ENCODE measurements around the gene WWC1.

Gene WWC1

DNA sequence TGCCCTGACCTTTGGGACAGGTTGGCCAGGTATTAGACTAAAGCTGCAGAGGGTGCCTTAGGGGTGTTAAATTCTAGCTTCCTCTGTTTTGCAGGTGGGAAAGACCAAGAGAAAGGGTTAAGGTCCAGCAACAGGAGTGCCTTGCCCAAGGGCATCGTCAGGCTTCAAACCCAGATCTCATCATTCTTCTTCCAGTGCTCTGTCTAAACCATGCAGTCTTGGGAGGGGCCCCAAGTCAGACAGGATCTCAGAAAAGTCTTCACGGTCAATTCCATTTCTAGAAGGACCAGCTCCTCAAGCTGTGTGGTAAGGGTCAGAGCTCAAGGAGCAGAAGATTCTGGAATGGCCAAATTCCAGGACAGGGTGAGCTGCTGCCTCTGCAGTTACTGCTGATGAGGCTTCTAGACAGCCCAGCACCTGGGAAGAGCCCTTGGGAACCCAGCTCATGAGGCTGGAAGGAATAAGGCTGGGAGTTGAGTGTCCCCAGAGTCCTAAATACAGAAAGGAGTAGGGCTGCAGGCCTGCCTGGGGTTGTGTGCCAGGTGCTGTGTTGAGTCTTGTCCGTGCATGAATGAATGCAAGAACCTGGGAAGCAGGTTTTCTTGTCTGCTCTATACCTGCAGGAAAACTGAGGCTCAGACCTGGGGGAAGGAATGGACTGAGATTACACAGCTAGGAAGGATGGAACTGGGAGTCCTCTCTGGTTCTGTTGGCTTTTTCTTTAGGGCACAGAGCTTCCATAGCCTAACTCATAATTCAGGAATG is 69.3 kb downstream of the WWC1 start:
- no peak for DNase-seq

DNA sequence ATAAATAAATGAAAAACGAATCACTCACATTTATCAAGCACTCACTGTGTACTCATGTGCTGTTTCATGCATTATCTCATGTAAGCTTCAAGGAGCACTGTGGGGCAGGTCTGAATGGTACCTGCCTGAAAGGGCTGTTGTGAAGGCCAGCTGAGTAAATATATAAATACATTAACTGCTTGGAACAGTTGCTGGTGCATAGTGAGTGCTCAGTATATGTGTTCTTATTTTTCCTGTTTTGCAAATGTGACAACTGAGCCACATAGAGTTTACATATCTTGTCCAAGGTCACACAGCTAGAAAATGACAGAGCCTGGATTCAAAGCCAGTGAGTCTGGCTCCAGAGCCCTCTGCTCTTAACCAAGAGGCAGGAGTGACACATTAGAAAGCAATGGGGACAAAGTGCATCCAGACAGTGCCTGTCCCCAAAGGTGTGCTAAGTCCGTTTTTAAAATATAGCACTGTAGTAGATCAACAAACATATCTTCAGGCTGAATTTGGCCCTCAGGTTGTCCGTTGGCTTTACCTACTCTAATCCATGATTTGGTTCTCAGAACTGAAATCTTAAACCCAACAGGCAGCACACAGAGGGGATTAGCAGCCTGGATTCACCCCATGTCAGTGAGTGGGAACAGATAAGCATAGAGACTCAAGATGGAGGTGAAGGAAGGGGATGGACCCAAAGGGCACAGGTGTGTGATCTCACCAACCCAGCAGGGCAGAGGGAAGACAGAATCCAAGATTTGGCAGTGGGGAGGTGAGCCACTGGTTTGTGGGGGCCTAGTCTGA is 70.8 kb downstream of the WWC1 start:
- DNase-seq: no peak

- DNase-seq: no peak
Measured at GRCh38 chr5:168364151-168364661, 72.8 kb downstream of the WWC1 start.

DNA sequence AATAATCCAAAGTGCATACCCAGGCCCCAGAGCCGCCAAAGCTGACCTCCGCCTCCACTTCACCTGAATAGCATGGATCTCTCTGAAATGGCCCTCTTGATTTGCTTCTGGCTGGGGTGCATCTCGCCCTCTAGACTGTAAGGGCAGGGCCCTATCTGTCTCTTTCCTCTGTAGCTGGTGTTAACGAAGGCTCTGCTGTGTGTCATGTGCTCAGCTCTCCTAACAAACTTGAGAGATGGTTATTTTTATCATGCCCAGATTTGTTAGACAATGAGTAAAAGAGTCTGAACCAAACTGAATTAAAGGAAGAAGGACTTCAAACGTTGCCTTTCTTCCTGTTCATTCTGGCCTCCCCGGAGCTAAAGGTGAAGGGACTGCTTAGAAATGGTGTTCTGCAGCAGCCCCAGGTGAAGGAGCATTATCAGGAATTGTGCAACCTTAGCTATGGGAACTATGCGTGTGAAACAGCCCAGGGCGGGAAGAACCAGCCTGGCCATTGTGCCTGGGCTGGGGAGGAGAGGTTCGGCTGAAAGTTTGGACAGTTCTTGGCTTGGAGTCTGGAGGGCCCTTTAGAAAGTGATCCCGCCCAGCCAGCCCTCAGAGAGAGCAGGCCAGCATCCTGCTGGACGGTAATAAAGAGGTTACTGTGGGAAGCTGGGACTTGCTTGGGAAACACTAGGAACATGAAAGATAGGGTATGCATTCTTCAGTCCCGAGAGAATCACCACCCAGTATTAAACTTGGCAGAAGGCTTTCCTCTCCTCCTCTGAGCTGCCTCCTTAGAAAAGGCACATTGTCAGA is 73.5 kb downstream of the WWC1 start:
- DNase-seq: peak in 12 of 56 donors; percentile 9 to 49 (median 23)

- DNase-seq: peak in 11 of 56 donors; percentile 18 to 50 (median 36)
Measured at GRCh38 chr5:168365581-168366081, 74.2 kb downstream of the WWC1 start.

DNA sequence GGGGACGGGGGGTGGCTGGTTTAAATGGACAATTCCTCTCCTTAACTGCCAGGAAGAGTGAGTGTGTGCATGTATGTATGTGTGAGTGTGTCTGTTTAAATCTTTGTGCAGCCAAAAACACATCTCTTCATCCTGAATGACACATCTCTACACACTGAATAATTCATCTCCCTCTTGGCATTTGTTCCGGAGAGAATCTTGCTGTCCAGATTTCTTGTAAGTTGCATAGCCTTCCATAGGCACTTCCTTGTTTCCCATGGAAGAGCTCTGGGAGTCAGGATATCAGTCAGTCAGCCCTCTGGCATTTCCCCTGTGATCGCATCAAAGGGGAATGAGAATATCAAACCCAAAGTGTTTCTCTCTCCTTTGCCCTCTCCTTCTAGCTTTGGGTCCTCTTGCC is 74.7 kb downstream of the WWC1 start:
- DNase-seq: no peak

DNA sequence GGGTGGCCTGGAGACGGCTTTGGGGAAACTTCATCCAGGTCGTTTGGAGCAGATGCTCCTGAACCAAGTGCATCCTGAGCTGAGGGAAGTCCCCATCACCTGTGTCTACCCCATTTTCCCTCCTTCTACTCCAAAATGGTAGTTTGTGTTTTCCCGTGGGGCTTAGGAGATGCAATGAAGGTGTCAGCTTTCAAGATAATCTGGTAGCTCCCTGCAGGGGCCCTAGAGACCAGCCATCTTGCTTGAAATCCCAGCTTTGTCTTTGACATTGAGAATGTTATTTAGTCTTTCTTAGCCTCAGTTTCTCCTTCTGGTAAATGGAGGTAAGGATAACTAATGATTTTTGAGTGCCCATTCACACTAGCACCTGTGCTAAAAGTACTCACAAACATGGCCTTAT is 77.4 kb downstream of the WWC1 start:
- no peak for DNase-seq

DNA sequence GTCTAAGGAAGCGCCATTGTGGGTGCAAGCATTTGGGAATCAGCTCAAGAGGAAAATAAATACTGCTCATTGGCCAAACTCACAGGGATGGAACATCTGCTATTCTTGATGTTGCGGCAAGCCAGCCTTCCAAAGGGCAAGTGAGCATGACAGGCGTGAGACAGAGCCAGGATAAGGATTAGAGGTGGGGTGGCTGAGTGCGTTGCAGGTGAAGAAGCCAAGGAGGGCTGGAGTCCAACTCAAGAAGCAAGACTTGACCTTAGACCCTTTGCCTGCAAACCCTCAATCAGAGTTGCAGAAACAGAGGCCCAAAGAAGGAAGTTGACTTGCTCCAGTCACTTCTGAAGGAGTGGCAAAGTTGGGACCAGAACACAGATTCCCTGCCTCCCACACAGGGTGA is 79.4 kb downstream of the WWC1 start:
- no peak for DNase-seq

DNA sequence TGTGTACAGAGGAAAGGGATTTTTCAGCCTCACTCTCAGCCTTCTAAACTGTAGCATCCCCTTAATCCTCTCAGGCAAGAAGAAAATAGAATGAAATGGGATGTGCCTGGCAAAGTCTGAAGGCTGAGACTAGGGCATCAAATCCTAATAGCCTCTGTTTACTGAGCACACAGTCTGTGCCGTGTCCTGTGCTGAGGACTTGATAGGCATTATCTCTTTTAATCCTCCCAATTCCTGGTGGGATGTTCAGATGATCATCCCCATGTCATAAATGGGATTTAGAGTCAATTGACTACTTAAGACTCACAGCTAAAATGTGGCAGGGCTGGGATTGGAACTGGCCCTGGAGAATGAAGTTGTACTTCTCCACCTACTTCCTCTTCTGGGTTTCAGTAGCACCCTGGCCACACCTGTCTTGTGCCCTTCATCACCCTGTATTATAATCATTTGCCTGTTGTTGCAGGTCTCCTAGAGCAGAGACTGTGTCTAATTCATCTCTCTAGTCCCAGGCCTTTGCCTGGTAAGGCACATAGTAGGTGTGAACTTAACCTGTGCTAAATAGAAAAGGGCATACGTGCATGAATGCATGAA is 81.0 kb downstream of the WWC1 start:
- DNase-seq: no peak

DNA sequence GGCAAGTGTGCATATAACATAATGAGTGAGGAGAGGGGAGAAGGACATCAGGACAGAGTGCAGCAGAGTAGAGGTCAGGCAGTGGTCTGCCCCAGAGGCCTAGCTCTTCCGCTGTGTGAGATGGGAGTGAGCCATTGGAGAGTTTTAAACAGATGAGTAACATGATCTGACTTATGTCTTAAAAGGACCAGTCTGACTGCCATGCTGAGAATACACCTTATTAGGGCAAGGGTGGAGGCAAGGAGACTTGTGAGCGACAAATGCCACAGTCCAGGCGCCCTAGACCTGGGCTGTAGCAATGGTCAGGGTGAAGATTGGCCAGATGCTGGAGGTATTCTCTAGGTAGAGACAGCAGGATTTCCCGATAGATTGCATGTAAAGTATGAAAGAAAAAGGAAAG is 83.1 kb downstream of the WWC1 start:
- DNase-seq: no peak

- no peak for DNase-seq
Measured at GRCh38 chr5:168375214-168375613, 83.8 kb downstream of the WWC1 start.

DNA sequence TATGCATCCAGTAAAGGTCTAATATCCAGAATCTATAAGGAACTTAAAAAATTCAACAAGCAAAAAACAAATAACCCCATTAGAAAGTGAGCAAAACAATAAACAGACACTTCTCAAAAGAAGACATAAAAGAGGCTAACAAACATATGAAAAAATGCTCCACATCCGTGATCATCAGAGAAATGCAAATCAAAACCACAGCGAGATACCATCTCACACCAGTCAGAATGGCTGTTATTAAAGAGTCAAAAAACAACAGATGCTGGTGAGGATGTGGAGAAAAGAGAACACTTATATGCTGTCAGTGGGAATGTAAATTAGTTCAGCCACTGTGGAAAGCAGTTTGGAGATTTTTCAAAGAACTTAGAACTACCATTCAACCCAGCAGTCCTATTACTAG is 86.1 kb downstream of the WWC1 start:
- no peak for DNase-seq

GRCh38 chr5:168378741-168379140 is 87.3 kb downstream of the WWC1 start:
- no peak for DNase-seq

DNA sequence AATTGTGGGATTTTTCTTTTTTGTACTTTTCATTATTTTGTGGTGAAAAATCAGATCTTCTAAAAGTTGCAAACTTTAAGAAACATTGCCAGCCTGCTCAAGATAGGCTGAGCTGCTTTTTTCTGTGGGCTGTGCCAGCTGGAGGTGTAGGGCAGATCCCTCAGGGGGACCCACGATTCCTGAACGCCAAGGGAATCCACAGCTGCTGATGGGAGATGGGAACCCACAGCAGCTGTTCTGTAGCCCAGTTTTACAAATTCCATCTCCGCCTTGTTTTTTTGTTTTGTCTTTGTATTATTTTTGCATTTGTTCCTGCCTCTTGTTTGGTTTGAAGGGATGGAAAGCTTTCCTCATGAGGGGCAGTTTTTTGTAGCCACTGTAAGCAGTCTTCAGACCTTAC is 91.0 kb downstream of the WWC1 start:
- DNase-seq: no peak

DNA sequence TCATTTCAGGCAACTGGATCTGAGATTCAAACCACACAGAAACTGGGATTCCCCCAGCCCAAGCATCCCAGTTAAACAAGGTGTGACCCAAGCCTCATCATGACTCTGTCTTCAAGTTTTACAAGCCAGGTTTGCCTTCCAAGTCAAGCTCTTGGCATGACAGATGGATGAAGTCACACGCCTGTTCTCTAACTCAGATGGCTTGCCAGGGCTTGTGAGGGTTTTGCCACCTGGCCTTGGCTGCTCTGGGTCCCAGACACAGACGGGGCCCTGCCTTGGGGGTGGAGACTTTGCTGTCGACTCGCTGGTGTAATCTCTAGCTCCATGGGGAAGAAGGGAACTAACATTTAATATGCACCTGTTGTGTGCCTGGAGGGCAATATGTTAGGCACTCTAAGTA is 99.0 kb downstream of the WWC1 start:
- no peak for DNase-seq

- DNase-seq: no peak
Measured at GRCh38 chr5:168393773-168394172, 102.3 kb downstream of the WWC1 start.

DNA sequence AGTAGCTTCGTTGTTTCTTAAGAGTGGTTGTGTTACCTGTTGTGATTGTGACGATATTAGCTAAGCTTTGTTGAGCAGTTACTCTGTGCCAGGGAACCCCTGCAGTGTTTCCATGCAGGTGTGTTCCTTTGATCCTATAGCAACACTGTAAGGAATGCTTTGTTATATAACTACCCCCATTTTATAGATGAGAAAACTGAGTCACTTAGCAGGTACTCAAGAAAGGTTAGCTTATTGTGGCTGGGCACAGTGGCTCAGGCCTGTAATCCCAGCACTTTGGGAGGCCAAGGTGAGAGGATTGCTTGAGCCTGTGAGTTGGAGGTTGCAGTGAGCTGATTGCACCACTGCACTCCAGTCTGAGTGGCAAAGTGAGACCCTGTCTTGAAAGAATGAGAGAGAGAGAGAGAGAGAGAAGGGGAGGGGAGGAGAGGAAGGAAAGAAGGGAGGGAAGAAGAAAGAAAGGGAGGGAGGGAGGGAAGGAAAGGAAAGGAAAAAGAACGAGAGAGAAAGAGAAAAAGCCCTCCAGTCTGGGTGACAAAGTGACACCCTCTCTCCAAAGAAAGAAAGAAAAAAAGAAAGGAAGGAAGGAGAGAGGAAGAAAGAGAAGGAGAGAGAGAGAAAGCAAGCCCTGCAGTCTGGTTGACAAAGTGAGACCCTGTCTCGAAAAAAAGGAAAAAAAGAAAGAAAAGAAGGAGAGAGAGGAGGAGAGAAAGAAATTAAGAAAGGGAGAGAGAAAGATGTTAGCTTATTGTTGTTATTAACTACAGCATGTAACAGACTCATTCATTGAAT is 109.2 kb downstream of the WWC1 start:
- DNase-seq: no peak

DNA sequence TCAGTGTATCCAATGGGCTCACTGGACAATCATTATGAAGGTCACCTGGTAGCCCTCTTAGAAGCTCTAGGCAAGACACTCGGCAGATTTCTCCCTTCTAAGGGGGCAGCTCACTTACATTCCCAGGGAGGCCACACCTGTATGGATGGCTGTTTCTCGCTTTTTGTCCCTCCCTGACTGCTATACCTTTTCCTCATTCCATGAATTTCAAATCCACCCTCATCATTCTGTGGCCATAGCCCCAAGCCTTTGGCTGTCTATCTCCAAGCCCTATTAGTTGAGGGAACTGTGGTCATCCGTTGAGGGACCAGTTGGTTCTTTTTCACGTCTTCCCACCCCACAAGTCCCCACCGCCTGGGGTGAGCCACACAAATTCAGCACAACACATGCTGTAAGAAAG is 109.8 kb downstream of the WWC1 start:
- no peak for DNase-seq

- no peak for DNase-seq
Measured at GRCh38 chr5:168401880-168402279, 110.4 kb downstream of the WWC1 start.

- DNase-seq: peak in 19 of 56 donors; percentile 14 to 49 (median 28)
Measured at GRCh38 chr5:168404365-168404764, 112.9 kb downstream of the WWC1 start.

Data from nucleus accumbens (tissue), 56 donors.